Amniotic stem cell (primary cell): Measurements from ENCODE around the gene ZNF716.
"Not testable (repeated sequence)": the region's sequence is repeated elsewhere in the genome, so short reads cannot be mapped to it uniquely, and the experiment has no call there.

Experiments used
- DNase-seq: peaks from one replicate; lab custom pipeline; 2025; lab: John Stamatoyannopoulos, UW

The ZNF716 gene

DNA sequence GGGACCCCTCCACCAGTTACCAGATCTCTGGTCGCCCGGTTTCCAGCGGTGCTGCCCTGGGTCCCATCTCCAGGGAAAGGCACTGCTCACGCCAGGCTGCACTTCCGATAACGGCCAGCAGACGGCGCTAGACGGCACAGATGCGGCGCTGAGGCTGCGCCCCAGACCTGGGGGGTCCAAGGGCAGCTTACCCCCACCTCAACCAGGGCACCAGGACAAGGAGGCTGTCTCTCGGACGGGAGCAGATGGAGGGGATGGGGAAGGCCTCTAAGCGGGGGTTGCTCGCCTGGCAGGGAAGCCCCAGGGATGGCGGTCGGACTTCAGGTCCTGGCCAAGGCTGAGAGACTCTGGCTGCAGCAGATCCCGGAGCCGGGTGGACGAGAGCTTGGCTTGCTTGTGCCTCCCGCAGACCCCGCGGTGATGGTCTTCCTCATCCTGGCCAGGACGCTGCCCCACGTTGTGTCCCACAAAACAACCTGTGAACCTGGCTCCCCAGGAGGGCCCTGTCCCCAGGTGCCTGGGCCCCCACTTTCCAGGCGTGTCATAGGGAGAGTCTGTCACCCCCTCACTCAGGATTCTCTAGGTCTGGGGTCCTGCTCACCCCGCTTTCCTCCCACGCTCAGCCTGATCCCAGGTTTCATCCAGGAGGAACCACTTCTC lies 23.9 kb upstream of the ZNF716 start:
- DNase-seq = no peak

DNA sequence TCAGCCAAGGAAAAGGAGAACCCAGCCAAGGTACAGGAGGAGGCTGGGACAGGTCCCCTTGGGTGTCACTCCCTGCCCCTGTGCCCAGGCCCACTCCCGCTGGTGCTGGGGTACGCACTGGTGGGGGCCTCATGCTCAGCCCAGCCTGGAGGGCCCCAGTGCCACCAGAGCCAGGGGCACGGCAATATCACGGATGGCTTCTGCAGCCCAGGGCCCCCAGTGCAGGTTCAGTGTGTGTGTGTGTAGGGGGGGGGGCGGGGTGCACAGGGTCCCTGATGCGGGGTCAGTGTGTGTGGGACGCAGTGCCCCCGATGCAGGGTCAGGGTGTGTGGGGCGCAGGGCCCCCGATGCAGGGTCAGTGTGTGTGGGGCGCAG lies 23.4 kb upstream of the ZNF716 start:
- no peak for DNase-seq

DNA sequence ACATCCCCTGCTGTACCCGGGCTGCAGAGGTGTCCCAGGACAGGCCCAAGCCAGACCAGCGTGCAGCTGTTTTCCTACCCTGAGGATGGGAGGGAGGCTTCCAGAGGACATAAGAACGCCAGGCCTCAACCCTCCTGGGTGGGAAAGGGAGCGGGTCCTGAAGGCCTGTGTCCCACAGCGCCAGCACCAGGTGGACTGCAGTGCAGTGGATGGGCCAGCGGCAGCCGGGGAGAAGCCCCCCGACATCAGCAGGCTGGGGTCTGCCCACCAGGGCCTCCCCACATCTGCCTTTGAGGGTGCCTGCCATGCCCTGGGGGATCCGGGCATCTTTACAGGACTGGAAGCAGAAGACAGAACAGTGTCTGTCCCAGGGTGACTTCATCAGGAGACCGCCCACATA lies 22.8 kb upstream of the ZNF716 start:
- no peak for DNase-seq

DNA sequence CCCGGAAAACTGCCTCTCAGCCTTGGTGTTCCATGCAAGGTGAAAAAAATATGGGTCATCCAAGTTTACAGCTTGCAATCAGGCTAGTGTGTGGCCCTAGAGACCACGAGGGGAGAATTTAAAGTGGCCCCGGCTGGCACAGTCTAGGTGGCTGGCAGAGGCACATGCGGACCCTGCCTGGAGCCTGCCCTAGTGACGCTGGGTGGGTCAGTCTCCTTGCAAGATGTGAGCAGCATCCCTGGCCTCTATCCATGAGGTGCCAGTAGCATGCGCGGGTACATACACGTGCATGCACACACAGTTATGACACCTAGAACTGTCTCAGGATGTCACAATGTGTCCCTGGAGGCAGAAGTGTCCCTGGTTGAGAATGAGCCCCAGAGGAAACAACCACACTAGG lies 22.4 kb upstream of the ZNF716 start:
- DNase-seq = no peak

DNA sequence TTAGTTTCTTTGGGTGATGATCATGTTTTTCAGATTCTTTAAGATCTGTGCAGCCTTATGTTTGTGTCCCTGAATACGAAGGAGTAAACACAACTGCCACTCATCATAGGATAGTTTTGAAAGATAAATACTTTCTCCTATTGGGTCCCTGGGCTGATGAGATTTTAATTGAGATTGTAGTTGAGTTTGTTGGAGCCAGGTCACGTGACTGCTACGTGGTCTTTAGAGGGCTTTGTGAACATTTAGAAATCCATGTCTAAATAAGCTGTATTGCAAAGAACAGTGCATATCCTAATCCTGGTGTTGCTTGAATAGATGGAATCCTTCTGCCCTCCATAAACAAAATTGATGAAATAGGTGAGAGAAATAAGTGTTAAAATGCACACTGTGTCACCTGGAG lies 17.4 kb upstream of the ZNF716 start:
- no peak for DNase-seq

DNA sequence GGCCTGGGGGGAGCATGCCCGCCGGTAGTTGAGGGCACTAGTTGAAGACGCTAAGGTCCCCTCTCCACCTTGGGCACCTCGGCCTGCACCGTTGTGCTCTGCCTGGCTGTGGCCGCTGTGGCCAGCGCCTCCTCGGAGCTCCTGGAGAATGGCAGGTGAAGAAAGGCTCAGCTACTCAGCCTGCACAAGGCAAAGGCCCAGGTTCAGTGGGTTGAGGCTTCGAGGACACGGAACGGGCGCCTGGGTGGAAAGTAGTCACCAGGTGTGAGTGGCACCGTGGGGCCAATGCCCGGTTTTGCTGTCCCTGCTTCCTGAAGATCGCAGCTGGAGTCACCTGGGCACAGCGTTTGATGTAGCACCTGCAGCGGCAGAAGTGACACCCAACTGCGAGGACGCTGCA lies 12.4 kb upstream of the ZNF716 start:
- DNase-seq = no peak

DNA sequence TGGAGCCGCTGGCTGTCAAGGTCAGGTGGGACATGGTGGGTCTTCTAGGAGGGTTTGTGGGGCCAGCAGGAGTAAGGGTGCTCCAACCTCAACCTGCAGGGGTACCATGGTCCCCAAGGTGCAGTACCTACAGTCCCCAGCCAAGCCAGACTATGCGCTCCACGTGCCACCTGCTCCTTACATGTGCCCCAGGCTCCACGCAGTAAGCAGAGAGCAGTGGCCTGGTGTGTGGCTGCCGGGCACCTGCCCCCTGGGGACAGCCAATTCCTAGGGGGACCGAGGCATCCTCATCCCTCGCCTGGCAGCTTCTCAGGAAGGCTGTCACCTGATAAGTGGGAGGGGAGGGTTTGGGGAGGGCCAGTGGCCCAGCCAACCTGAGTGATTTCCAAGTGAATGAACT lies 11.7 kb upstream of the ZNF716 start:
- DNase-seq = no peak

DNA sequence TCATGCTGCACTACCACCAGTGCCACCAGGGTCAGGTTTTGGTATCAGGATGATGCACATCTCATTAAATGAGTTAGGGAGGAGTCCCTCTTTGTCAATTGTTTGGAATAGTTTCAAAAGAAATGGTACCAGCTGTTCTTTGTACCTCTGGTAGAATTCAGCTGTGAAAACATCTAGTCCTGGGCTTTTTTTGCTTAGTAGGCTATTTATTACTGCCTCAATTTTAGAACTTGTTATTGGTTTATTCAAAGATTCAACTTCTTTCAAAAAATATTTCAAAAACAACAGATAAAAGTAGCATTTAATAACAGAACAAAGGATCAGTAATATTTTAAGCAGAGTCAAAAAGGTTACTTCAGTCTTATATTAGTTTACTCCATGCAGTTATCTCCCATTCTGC lies 6.4 kb upstream of the ZNF716 start:
- DNase-seq = no peak

DNA sequence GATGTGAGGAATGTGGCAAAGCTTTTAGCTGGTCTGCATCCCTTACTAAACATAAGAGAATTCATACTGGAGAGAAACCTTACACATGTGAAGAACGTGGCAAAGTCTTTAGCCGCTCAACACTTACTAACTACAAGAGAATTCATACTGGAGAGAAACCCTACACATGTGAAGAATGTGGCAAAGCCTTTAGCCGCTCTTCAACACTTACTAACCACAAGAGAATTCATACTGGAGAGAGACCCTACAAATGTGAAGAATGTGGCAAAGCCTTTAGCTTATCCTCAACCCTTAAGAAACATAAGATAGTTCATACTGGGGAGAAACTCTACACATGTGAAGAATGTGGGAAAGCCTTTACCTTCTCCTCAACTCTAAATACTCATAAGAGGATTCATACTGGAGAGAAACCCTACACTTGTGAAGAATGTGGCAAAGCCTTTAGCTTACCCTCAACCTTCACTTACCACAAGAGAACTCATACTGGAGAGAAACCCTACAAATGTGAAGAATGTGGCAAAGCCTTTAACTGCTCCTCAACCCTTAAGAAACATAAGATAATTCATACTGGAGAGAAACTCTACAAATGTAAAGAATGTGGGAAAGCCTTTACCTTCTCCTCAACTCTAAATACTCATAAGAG lies 19.3 kb downstream of the ZNF716 start:
- not testable (repeated sequence) for DNase-seq

DNA sequence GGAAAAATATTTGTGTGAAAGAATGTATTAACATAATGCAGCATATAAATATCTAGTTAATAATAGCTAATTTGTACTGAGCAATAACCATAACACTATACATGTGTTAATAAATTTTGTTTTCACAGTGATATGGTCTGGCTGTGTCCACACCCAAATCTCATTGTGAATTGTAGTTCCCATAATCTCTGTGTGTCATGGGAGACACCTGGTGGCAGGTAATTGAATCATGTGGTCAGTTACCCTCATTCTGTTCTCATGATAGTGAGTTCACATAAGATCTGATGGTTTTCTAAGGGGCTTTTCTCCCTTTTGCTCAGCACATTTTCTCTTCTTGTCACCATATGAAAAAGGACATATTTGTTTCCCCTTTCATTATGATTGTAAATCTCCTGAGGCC lies 30.3 kb downstream of the ZNF716 start:
- DNase-seq = not testable (repeated sequence)

DNA sequence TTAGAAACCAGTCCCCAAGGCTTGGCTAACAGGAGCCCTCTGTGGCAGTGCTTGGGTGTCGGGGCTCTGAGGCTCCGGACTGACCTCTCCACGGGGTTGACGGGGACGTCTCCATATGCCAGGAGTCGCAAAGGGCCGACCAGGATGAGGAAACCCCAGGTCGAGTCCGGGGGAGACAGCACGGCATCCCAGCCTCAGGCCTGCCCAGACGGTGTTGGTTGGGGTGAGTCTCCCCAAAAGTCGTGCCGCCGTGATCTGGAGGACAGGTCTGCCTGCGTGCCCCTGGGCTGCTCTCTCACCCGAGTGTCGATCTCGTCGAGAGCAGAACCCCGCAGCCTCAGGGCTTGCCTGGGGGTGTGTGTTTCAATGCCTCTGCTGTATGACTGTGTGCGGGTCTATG lies 35.0 kb downstream of the ZNF716 start:
- DNase-seq = not testable (repeated sequence)

DNA sequence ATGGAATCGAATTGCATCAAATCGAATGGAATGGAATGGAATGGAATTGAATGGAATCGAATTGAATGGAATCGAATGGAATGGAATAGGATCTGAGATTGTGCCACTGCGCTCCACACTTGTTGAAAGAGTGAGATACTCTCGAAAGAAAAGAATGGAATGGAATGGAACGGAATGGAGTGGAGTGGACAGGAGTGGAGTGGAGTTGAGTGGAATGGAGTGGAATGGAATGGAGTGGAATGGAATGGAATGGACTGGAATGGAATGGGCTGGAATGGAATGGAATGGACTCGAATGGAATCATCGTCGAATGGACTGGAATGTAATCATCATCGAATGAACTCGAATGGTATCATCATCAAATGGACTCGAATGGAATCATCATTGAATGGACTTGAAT lies 38.0 kb downstream of the ZNF716 start:
- no peak for DNase-seq

DNA sequence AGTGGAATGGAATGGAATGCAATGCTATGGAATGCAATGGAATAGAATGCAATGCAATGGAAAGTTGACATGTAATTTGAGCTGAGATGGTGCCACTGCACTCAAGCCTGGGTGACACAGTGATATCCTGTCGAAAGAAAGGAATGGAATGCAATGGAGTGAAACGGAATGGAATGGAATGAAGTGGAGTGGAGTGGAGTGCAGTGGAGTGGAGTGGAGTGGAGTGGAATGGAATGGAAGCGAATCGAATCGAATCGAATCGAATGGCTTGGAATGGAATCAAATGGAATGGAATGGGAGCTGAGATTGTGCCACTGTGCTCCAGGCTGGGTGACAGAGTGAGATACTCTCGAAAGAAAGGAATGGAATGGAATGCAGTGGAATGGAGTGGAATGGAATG lies 45.1 kb downstream of the ZNF716 start:
- not testable (repeated sequence) for DNase-seq

DNA sequence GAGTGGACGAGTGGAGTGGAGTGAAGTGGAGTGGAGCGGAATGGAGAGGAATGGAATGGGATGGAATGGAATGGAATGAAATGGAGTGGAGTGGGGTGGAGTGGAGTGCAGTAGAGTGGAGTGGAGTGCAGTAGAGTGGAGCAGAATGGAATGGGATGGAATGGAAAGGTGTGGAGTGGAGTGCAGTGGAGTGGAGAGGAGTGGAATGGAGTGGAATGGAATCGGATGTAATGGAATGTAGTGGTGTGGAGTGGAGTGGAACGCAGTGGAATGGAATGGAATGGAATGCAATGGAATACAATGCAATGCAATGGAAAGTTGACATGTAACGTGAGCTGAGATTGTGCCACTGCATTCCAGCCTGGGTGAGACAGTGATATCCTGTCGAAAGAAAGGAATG lies 46.4 kb downstream of the ZNF716 start:
- DNase-seq = no peak

DNA sequence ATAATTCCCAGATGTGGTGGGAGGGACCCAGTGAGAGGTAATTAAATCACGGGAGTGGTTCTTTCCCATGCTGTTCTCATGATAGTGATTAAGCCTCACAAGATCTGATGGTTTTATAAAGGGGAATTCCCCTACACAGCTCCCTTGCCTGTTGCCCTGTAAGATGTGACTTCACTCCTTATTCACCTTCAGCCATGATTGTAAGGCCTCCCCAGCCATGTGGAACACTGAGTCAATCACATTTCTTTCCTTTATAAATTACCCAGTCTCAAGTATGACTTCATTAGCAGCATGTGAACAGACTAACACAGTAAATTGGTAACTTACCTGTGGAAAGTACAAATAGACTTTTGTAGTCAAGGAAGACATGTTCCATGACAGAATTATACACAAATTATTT lies 55.2 kb downstream of the ZNF716 start:
- no peak for DNase-seq
